Lower leg skin (tissue), 3 donors: ENCODE data around the gene ERMP1.

Experiments used
- POLR2A ChIP-seq, 2 donors: fragments of 450-650 bp; IDR thresholded peaks; one replicate each; pipeline ENCODE4 v1.6.1; 2016 to 2017; ENCODE audit warnings: antibody characterized with exemption in 2 of 2, mild to moderate bottlenecking in 1 of 2, moderate library complexity in 1 of 2
- TF ChIP-seq, protein P1 (sequence below), 3 donors: fragments of 450-650 bp; IDR thresholded peaks; one replicate each; pipeline ENCODE4 v1.5.1; 2016; ENCODE audit warnings: antibody characterized with exemption in 3 of 3, mild to moderate bottlenecking in 3 of 3, moderate library complexity in 2 of 3

DNA sequence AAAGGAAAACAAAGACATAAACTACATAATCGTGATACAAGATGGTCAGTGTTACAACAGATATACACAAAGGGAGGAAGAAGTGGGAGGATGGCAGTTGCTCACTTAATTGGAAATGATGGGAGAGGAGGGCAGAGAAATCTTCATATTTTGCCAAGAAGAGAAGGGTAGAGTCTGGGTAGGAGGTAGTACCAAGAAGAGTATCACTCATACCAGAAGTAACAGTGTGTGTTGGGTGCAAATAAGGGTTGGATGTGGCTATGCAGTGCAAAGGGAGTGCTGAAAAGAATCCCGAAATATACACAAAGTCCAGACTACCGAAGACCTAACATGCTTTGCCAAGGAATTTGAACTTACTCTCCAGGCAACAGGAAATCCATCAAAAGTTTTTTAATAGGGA lies 41.0 kb downstream of the ERMP1 start:
- TF ChIP-seq, protein P1, sequence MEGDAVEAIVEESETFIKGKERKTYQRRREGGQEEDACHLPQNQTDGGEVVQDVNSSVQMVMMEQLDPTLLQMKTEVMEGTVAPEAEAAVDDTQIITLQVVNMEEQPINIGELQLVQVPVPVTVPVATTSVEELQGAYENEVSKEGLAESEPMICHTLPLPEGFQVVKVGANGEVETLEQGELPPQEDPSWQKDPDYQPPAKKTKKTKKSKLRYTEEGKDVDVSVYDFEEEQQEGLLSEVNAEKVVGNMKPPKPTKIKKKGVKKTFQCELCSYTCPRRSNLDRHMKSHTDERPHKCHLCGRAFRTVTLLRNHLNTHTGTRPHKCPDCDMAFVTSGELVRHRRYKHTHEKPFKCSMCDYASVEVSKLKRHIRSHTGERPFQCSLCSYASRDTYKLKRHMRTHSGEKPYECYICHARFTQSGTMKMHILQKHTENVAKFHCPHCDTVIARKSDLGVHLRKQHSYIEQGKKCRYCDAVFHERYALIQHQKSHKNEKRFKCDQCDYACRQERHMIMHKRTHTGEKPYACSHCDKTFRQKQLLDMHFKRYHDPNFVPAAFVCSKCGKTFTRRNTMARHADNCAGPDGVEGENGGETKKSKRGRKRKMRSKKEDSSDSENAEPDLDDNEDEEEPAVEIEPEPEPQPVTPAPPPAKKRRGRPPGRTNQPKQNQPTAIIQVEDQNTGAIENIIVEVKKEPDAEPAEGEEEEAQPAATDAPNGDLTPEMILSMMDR (IDR thresholded peaks at IDR 0.05): no peak
- no peak for TF ChIP-seq POLR2A (IDR thresholded peaks at IDR 0.05)
